Transverse colon (tissue), 4 donors: Measurements from ENCODE around the gene SMYD2. TPM values are rescaled to one million over a fixed set of nuclear protein-coding genes. Genes with fewer than 3 reads are reported as not detected.
A peak's percentile ranks its signal among the peaks of the same experiment; 100 is the strongest.

Experiments used
- DNase-seq: peaks from one replicate; pipeline ENCODE4 v3.0.0-alpha.2; 2019
- H3K27ac ChIP-seq, 4 donors: fragments of 200-600 bp; sonication (generic); 2 replicates each; pipeline ENCODE4 v1.5.1; 2016 to 2018; ENCODE audit warnings: inconsistent platforms in 4 of 4
- H3K27me3 ChIP-seq: fragments of 200-600 bp; sonication (generic); 2 replicates; pipeline ENCODE4 v1.5.1; 2017; ENCODE audit warnings: inconsistent platforms
- H3K36me3 ChIP-seq, 4 donors: fragments of 200-600 bp; sonication (generic); 2 replicates each; pipeline ENCODE4 v1.5.1; 2017 to 2019; ENCODE audit warnings: inconsistent platforms in 4 of 4
- H3K4me1 ChIP-seq, 4 donors: fragments of 200-600 bp; sonication (generic); 2 replicates each; pipeline ENCODE4 v1.5.1; 2017 to 2020; ENCODE audit warnings: inconsistent platforms in 4 of 4
- H3K4me3 ChIP-seq, 4 donors: fragments of 200-600 bp; sonication (generic); 1 replicate in 1 of 4; 2 replicates in 3 of 4; pipeline versions ENCODE4 v1.5.1 to v1.6.1; 2017 to 2019; ENCODE audit warnings: inconsistent platforms in 4 of 4
- H3K9me3 ChIP-seq, 2 donors: fragments of 200-600 bp; sonication (generic); 2 replicates each; pipeline ENCODE4 v1.5.1; 2017 to 2019; ENCODE audit warnings: inconsistent platforms in 2 of 2
- CTCF ChIP-seq, 5 experiments: fragments of 200-600 bp in 3 of 5; fragments of 450-650 bp in 2 of 5; sonication (generic) in 3 of 5; IDR thresholded peaks; 1 replicate in 2 of 5; 2 replicates in 3 of 5; pipeline ENCODE4 v1.5.1; 2016 to 2017; ENCODE audit warnings: antibody characterized with exemption in 5 of 5, inconsistent platforms in 3 of 5, mild to moderate bottlenecking in 2 of 5, moderate library complexity in 1 of 5
- EP300 ChIP-seq: sonication (generic); formaldehyde crosslinking; IDR thresholded peaks from one replicate; pipeline ENCODE4 v1.6.1; 2017; ENCODE audit warnings: antibody characterized with exemption, low read depth
- POLR2A ChIP-seq: fragments of 450-650 bp; IDR thresholded peaks from one replicate; pipeline ENCODE4 v1.6.1; 2016; ENCODE audit warnings: antibody characterized with exemption, mild to moderate bottlenecking, moderate library complexity
- POLR2AphosphoS5 ChIP-seq, 3 donors: sonication (generic); formaldehyde crosslinking; IDR thresholded peaks; one replicate each; pipeline ENCODE4 v1.6.1; 2016; ENCODE audit warnings: antibody characterized with exemption in 3 of 3
- WGBS, 2 donors: methylation state at CpG; one replicate each; pipeline ENCODE4 v1.1.5; 2018; ENCODE audit warnings: low coverage in 1 of 2; 5-methylcytosine and 5-hydroxymethylcytosine counted together
- in situ Hi-C, 4 donors: fragments of 200-750 bp; cut with MboI; loops; one replicate each; pipeline versions ENCODE4 v1.15.0 to v1.15.1; 2017; ENCODE audit warnings: low sequenced_read_pairs in 3 of 4, low pct_ligation_motif_present in 1 of 4, low pct_unique_long_range_greater_than_20kb in 1 of 4
- intact Hi-C: fragments of 100-400 bp; cut with DNase I; formaldehyde crosslinking; loops from one replicate; pipeline ENCODE4 v1.15.1; 2023; ENCODE audit warnings: low total_unique reads
- total RNA-seq, 4 donors: library from RNA; depleted of rRNA; stranded (reverse); fragments of >200 nt; gene quantifications; one replicate each; pipeline ENCODE4 v1.1.0, GENCODE V29; 2016

The SMYD2 gene
- total RNA-seq, 4 donors from 2014 or later, result 8.6 to 21.8 (median 20.9) TPM

GRCh38 chr1:214337015-214337414 lies 56.1 kb downstream of the SMYD2 start:
- intact Hi-C loops, result no loop called here
- no peak for DNase-seq

GRCh38 chr1:214337511-214337910 lies 56.6 kb downstream of the SMYD2 start:
- Histone ChIP-seq H3K27ac (peak overlapping the region; percentile 22 to 63 (median 36)), H3K4me3 (no peak overlapping the region), H3K9me3 (no peaks in the 10 kb centered on the region), H3K36me3 (no peaks in the 10 kb centered on the region), H3K27me3 (no peaks in the 10 kb centered on the region), H3K4me1 (peaks cover 0 to 3% (median 0%) of the 10 kb centered on the region in 4 donors)
- TF ChIP-seq EP300 (no peak), POLR2A (no peak), POLR2AphosphoS5 (IDR thresholded peaks at IDR 0.05) (no peak), CTCF (IDR thresholded peaks at IDR 0.05) (no peak)
- intact Hi-C loops, result no loop called here
- WGBS, 2 donors, result 50 to 56% methylated on average over 4 to 6 of the region's 6 CpGs
- no peak for DNase-seq
- in situ Hi-C loops, result loop anchor here in 3 of 4 donors (10.0 to 25.0 kb wide), 2 partner anchors 247 to 250 kb away; no protein-coding TSS in a partner anchor

More at GRCh38 chr1:214337015-214337414, 56.1 kb downstream of the SMYD2 start:
- no peaks in the 10 kb centered on the region for H3K36me3 ChIP-seq
- WGBS, 2 donors, result 75 to 81% methylated on average over 2 of the region's 2 CpGs
- in situ Hi-C loops, result loop anchor here in 3 of 4 donors (10.0 to 25.0 kb wide), 2 partner anchors 248 to 250 kb away; no protein-coding TSS in a partner anchor
- H3K27ac ChIP-seq, result peak overlapping the region; percentile 22 to 63 (median 36)
- no peak for TF ChIP-seq CTCF (IDR thresholded peaks at IDR 0.05)
- no peak for TF ChIP-seq EP300
- no peak for TF ChIP-seq POLR2AphosphoS5 (IDR thresholded peaks at IDR 0.05)
- TF ChIP-seq POLR2A, result no peak
- H3K9me3 ChIP-seq, result no peaks in the 10 kb centered on the region
- H3K4me3 ChIP-seq, result no peak overlapping the region
- H3K4me1 ChIP-seq, result peaks cover 0 to 3% (median 0%) of the 10 kb centered on the region in 4 donors
- H3K27me3 ChIP-seq, result no peaks in the 10 kb centered on the region

- Histone ChIP-seq H3K4me1 (peaks cover 0 to under 1% (median 0%) of the 10 kb centered on the region in 4 donors), H3K4me3 (no peak overlapping the region), H3K36me3 (no peaks in the 10 kb centered on the region), H3K27me3 (no peaks in the 10 kb centered on the region), H3K27ac (peak overlapping the region in 3 of 4 donors; percentile 22 to 63 (median 43)), H3K9me3 (no peaks in the 10 kb centered on the region)
- 70 to 73% methylated on average over 4 of the region's 4 CpGs for WGBS, 2 donors
- intact Hi-C loops (no loop called here), in situ Hi-C loops (loop anchor here in 3 of 4 donors (10.0 to 25.0 kb wide), 2 partner anchors 247 to 249 kb away; no protein-coding TSS in a partner anchor)
- no peak for DNase-seq
- TF ChIP-seq POLR2AphosphoS5 (IDR thresholded peaks at IDR 0.05) (no peak), CTCF (IDR thresholded peaks at IDR 0.05) (no peak), EP300 (no peak), POLR2A (no peak)
Observed at GRCh38 chr1:214338212-214338611, 57.3 kb downstream of the SMYD2 start.

GRCh38 chr1:214341459-214341858 lies 60.5 kb downstream of the SMYD2 start:
- H3K4me1 ChIP-seq, result no peaks in the 10 kb centered on the region
- no peaks in the 10 kb centered on the region for H3K27me3 ChIP-seq
- no peak overlapping the region for H3K27ac ChIP-seq
- no peaks in the 10 kb centered on the region for H3K9me3 ChIP-seq
- DNase-seq, result no peak
- 90 to 92% methylated on average over 3 of the region's 3 CpGs for WGBS, 2 donors
- intact Hi-C loops (no loop called here), in situ Hi-C loops (loop anchor here in 1 of 4 donors (25.0 kb wide), 1 partner anchor 246 kb away; no protein-coding TSS in a partner anchor)
- H3K4me3 ChIP-seq, result no peak overlapping the region
- no peaks in the 10 kb centered on the region for H3K36me3 ChIP-seq
- TF ChIP-seq POLR2A, result no peak
- TF ChIP-seq EP300, result no peak
- no peak for TF ChIP-seq POLR2AphosphoS5 (IDR thresholded peaks at IDR 0.05)
- TF ChIP-seq CTCF (IDR thresholded peaks at IDR 0.05), result no peak
